H1 (cell line): Measurements from ENCODE around the gene MEX3B. TPM values are rescaled to one million over a fixed set of nuclear protein-coding genes. Genes with fewer than 3 reads are reported as not detected.

Experiments
- CTCF ChIA-PET: fragments of 300-600 bp; sonication (Branson Sonifier 250); formaldehyde crosslinking; loops from one replicate; lab custom pipeline; 2021; ENCODE audit not compliant: partially characterized antibody; lab: Charles Lee
- POLR2A ChIA-PET: fragments of 300-600 bp; sonication (Branson Sonifier 250); formaldehyde crosslinking; loops from one replicate; lab custom pipeline; 2021; ENCODE audit warnings: inconsistent platforms; ENCODE audit not compliant: partially characterized antibody; lab: Charles Lee
- DNase-seq, 2 experiments: peaks; one replicate each; pipeline versions ENCODE4 v3.0.0 to v3.0.0-alpha.2; 2010 to 2022; ENCODE audit warnings: low spot score in 2 of 2, low read depth in 1 of 2, mixed read lengths in 1 of 2
- FAIRE-seq: peaks from 2 replicates; lab custom pipeline; 2011; peaks lifted over from hg19 to GRCh38; lab: Jason Lieb, UNC
- H2AFZ ChIP-seq: 2 replicates; pipeline ENCODE4 v1.8.1; 2012; ENCODE audit warnings: low read length, inconsistent platforms
- H2AK5ac ChIP-seq: 2 replicates; pipeline ENCODE4 v1.6.1; 2013; ENCODE audit warnings: low read depth, low read length
- H2BK120ac ChIP-seq: replicated peaks from 2 replicates; pipeline ENCODE3; 2013; ENCODE audit warnings: low read depth, low read length, inconsistent platforms
- H2BK12ac ChIP-seq: 2 replicates; pipeline ENCODE4 v1.6.1; 2013; ENCODE audit warnings: low read depth, low read length
- H2BK15ac ChIP-seq: 2 replicates; pipeline ENCODE4 v1.6.1; 2013; ENCODE audit warnings: low read length
- H2BK20ac ChIP-seq: 2 replicates; pipeline ENCODE4 v1.6.1; 2013; ENCODE audit warnings: low read length
- H2BK5ac ChIP-seq: 2 replicates; pipeline ENCODE4 v1.6.1; 2013; ENCODE audit warnings: low read depth, low read length
- H3K14ac ChIP-seq: 2 replicates; pipeline ENCODE4 v1.6.1; 2013; ENCODE audit warnings: inconsistent platforms; ENCODE audit not compliant: insufficient read length
- H3K18ac ChIP-seq: 2 replicates; pipeline ENCODE4 v1.6.1; 2013; ENCODE audit warnings: low read length; ENCODE audit errors: extremely low read depth
- H3K23ac ChIP-seq: 2 replicates; pipeline ENCODE4 v1.6.1; 2013; ENCODE audit warnings: inconsistent platforms; ENCODE audit not compliant: insufficient read length
- H3K23me2 ChIP-seq: 2 replicates; pipeline ENCODE4 v1.6.1; 2013; ENCODE audit warnings: low read depth, low read length
- H3K27ac ChIP-seq: 2 replicates; pipeline ENCODE4 v1.6.1; 2011; ENCODE audit warnings: low read depth, low read length, inconsistent platforms
- H3K27me3 ChIP-seq, 4 experiments: replicated peaks in 1 of 4; 1 replicate in 1 of 4; 2 replicates in 3 of 4; pipeline versions ENCODE4 v1.6.1 to v1.8.1; 2011 to 2013; ENCODE audit warnings: low read length in 3 of 4, mild to moderate bottlenecking in 3 of 4, inconsistent platforms in 2 of 4, mixed read lengths in 2 of 4, moderate library complexity in 1 of 4; ENCODE audit not compliant: control insufficient read depth in 3 of 4, insufficient read depth in 3 of 4; ENCODE audit errors: extremely low read depth in 1 of 4
- H3K36me3 ChIP-seq, 4 experiments: 2 replicates each; pipeline versions ENCODE4 v1.6.1 to v1.8.1; 2011 to 2013; ENCODE audit warnings: mild to moderate bottlenecking in 4 of 4, low read length in 3 of 4, moderate library complexity in 2 of 4, control low read depth in 1 of 4, inconsistent platforms in 1 of 4; ENCODE audit not compliant: insufficient read depth in 4 of 4, control insufficient read depth in 2 of 4
- H3K4ac ChIP-seq: replicated peaks from 2 replicates; pipeline ENCODE3; 2013; ENCODE audit warnings: low read length, low read depth, mixed read lengths, inconsistent platforms; ENCODE audit not compliant: insufficient read length
- H3K4me1 ChIP-seq, 4 experiments: replicated peaks in 1 of 4; 1 replicate in 1 of 4; 2 replicates in 3 of 4; pipeline versions ENCODE4 v1.6.1 to v1.8.1; 2011 to 2013; ENCODE audit warnings: low read length in 3 of 4, inconsistent platforms in 2 of 4, mixed read lengths in 1 of 4; ENCODE audit not compliant: insufficient read depth in 4 of 4, control insufficient read depth in 3 of 4
- H3K4me2 ChIP-seq, 2 experiments: 2 replicates each; pipeline versions ENCODE4 v1.6.1 to v1.8.1; 2011 to 2013; ENCODE audit warnings: low read depth in 2 of 2, low read length in 2 of 2, control low read depth in 1 of 2, inconsistent platforms in 1 of 2, mild to moderate bottlenecking in 1 of 2; ENCODE audit not compliant: insufficient read depth in 1 of 2
- H3K4me3 ChIP-seq, 4 experiments: fragments of 200-600, 300-600 bp in 1 of 4; sonication (generic), shearing (Covaris generic), sonication (Bioruptor Twin) in 1 of 4; 2 replicates each; pipeline versions ENCODE4 v1.5.1 to v1.8.1; 2011 to 2016; ENCODE audit warnings: low read length in 4 of 4, low read depth in 3 of 4, control low read depth in 2 of 4, inconsistent platforms in 2 of 4, mild to moderate bottlenecking in 2 of 4, mixed read lengths in 1 of 4, moderate library complexity in 1 of 4; ENCODE audit not compliant: insufficient read depth in 2 of 4; ENCODE audit errors: extremely low read depth in 1 of 4
- H3K56ac ChIP-seq: replicated peaks from 2 replicates; pipeline ENCODE3; 2013; ENCODE audit warnings: low read depth, mild to moderate bottlenecking, mixed read lengths, low read length, inconsistent platforms; ENCODE audit not compliant: insufficient read length
- H3K79me1 ChIP-seq: 2 replicates; pipeline ENCODE4 v1.6.1; 2013; ENCODE audit warnings: low read depth, low read length, control low read depth
- H3K79me2 ChIP-seq, 2 experiments: 2 replicates each; pipeline versions ENCODE4 v1.6.1 to v1.8.1; 2012 to 2013; ENCODE audit warnings: low read length in 2 of 2, mild to moderate bottlenecking in 2 of 2, inconsistent platforms in 1 of 2; ENCODE audit not compliant: insufficient read depth in 2 of 2, control insufficient read depth in 1 of 2
- H3K9ac ChIP-seq, 4 experiments: replicated peaks in 1 of 4; 1 replicate in 1 of 4; 2 replicates in 3 of 4; pipeline versions ENCODE4 v1.6.1 to v1.8.1; 2011 to 2013; ENCODE audit warnings: low read depth in 3 of 4, low read length in 3 of 4, control low read depth in 2 of 4, mild to moderate bottlenecking in 2 of 4, moderate library complexity in 2 of 4, inconsistent platforms in 1 of 4; ENCODE audit errors: extremely low read depth in 1 of 4
- H3K9me3 ChIP-seq, 2 experiments: 2 replicates each; pipeline versions ENCODE4 v1.6.1 to v1.8.1; 2012 to 2013; ENCODE audit warnings: mild to moderate bottlenecking in 2 of 2, moderate library complexity in 2 of 2, control low read depth in 1 of 2, inconsistent platforms in 1 of 2, low read depth in 1 of 2, low read length in 1 of 2, mixed read lengths in 1 of 2; ENCODE audit not compliant: insufficient read depth in 2 of 2
- H4K20me1 ChIP-seq, 2 experiments: replicated peaks in 1 of 2; 2 replicates each; pipeline versions ENCODE3 to v1.8.1; 2011 to 2013; ENCODE audit warnings: inconsistent platforms in 2 of 2, low read length in 2 of 2, mild to moderate bottlenecking in 1 of 2; ENCODE audit not compliant: insufficient read depth in 2 of 2, control insufficient read depth in 1 of 2
- H4K5ac ChIP-seq: 2 replicates; pipeline ENCODE4 v1.6.1; 2013; ENCODE audit warnings: low read length, low read depth, mixed read lengths, inconsistent platforms; ENCODE audit not compliant: insufficient read length
- H4K8ac ChIP-seq: 2 replicates; pipeline ENCODE4 v1.8.0; 2013; ENCODE audit warnings: mild to moderate bottlenecking, moderate library complexity, low read length, inconsistent platforms; ENCODE audit not compliant: insufficient read depth; ENCODE audit errors: extremely low read depth
- H4K91ac ChIP-seq: replicated peaks from 2 replicates; pipeline ENCODE3; 2013; ENCODE audit warnings: low read length, mixed read lengths, inconsistent platforms; ENCODE audit not compliant: insufficient read length
- WGBS, 2 experiments: shearing (Covaris generic) in 1 of 2; methylation state at CpG; one replicate each; pipeline versions ENCODE4 v1.1.6 to v1.1.7; 2013 to 2015; ENCODE audit warnings: low lambda C conversion rate in 2 of 2, mixed read lengths in 2 of 2, inconsistent platforms in 1 of 2, low coverage in 1 of 2, missing lambda C conversion rate in 1 of 2; ENCODE audit not compliant: insufficient replicate concordance in 2 of 2, insufficient coverage in 1 of 2, insufficient read length in 1 of 2; ENCODE audit errors: extremely low coverage in 1 of 2, missing lambda C conversion rate in 1 of 2; 5-methylcytosine and 5-hydroxymethylcytosine counted together
- polyA plus RNA-seq, 7 experiments: library from polyadenylated mRNA; depleted of rRNA in 3 of 7; stranded (reverse) in 5 of 7; unstranded in 2 of 7; fragments of >200 nt in 5 of 7; fragments of 200-250 nt in 2 of 7; gene quantifications; 1 replicate in 5 of 7; 2 replicates in 1 of 7; 4 replicates in 1 of 7; pipeline versions ENCODE4 v1.2.1 to v1.2.3, GENCODE V29; 2011 to 2013; ENCODE audit warnings: missing spikeins in 2 of 7, mixed read lengths in 2 of 7
- total RNA-seq: library from RNA; stranded (reverse); fragmentation: NEBNext Ultra II Directional; extraction: Animal tissue kit (Norgen Biotek cat#: 25700); gene quantifications from 2 replicates; pipeline ENCODE4 v1.2.1, GENCODE V29; 2021

Gene MEX3B
- total and polyA plus RNA-seq, 2 of the 8 experiments (the other 6 are each of a cell fraction or from before 2014, with no cell fraction given): 8.0 to 15.9 TPM

GRCh38 chr15:82093774-82094211 is 48.0 kb upstream of the MEX3B start:
- FAIRE-seq (no peak), DNase-seq (no peak)
- no peak overlapping the region for H3K14ac ChIP-seq
- H2BK20ac ChIP-seq: no peak overlapping the region
- ChIA-PET POLR2A (no interaction called here), CTCF (interaction anchor here (0.6 to 2.4 kb wide), 5 partner anchors 10 to 280 kb away, joined by 3 to 12 read pairs (median 4); no protein-coding TSS in a partner anchor)
- H4K91ac ChIP-seq: no peak overlapping the region
- no peak overlapping the region for H2BK15ac ChIP-seq
- H3K4me3 ChIP-seq: no peak overlapping the region
- H3K9me3 ChIP-seq: no peaks in the 10 kb centered on the region
- no peak overlapping the region for H3K23ac ChIP-seq
- 93% methylated on average over 13 of the region's 13 CpGs; no CpG with 5 or more reads in 1 of the 2 experiments for WGBS, 2 experiments
- no peak overlapping the region for H3K4me2 ChIP-seq
- H2AK5ac ChIP-seq: no peak overlapping the region
- H3K79me1 ChIP-seq: no peaks in the 10 kb centered on the region
- no peak overlapping the region for H2BK120ac ChIP-seq
- no peak overlapping the region for H3K4ac ChIP-seq
- no peak overlapping the region for H4K8ac ChIP-seq
- no peaks in the 10 kb centered on the region for H3K23me2 ChIP-seq
- no peak overlapping the region for H3K56ac ChIP-seq
- no peaks in the 10 kb centered on the region for H4K20me1 ChIP-seq
- H3K18ac ChIP-seq: no peak overlapping the region
- no peaks in the 10 kb centered on the region for H3K79me2 ChIP-seq
- H4K5ac ChIP-seq: no peak overlapping the region
- no peaks in the 10 kb centered on the region for H3K36me3 ChIP-seq
- no peak overlapping the region for H3K9ac ChIP-seq
- no peak overlapping the region for H2BK12ac ChIP-seq
- no peak overlapping the region for H2BK5ac ChIP-seq
- H3K4me1 ChIP-seq: no peaks in the 10 kb centered on the region; a peak in 1 of 7 replicates
- H3K27me3 ChIP-seq: no peaks in the 10 kb centered on the region; a peak in 1 of 7 replicates
- H3K27ac ChIP-seq: no peak overlapping the region
- H2AFZ ChIP-seq: no peak overlapping the region
